22Rv1 (cell line): ENCODE results near the gene CAMK2G.

Experiments used
- ZFX ChIP-seq: fragments of 450-650 bp; IDR thresholded peaks from 2 replicates; pipeline ENCODE4 v1.6.1; 2017; ENCODE audit warnings: antibody characterized with exemption, borderline replicate concordance
- TF ChIP-seq, protein P1 (sequence below): fragments of 450-650 bp; IDR thresholded peaks from 2 replicates; pipeline ENCODE4 v1.5.1; 2017; ENCODE audit warnings: mild to moderate bottlenecking

GRCh38 chr10:73865459-73866442, 8.6 kb downstream of the CAMK2G start:
- TF ChIP-seq, protein P1, sequence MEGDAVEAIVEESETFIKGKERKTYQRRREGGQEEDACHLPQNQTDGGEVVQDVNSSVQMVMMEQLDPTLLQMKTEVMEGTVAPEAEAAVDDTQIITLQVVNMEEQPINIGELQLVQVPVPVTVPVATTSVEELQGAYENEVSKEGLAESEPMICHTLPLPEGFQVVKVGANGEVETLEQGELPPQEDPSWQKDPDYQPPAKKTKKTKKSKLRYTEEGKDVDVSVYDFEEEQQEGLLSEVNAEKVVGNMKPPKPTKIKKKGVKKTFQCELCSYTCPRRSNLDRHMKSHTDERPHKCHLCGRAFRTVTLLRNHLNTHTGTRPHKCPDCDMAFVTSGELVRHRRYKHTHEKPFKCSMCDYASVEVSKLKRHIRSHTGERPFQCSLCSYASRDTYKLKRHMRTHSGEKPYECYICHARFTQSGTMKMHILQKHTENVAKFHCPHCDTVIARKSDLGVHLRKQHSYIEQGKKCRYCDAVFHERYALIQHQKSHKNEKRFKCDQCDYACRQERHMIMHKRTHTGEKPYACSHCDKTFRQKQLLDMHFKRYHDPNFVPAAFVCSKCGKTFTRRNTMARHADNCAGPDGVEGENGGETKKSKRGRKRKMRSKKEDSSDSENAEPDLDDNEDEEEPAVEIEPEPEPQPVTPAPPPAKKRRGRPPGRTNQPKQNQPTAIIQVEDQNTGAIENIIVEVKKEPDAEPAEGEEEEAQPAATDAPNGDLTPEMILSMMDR, result no peak
- no peak for TF ChIP-seq ZFX
